HG03025 (cell line): ENCODE measurements around the gene AP2A1.
"Not testable (repeated sequence)": the region's sequence is repeated elsewhere in the genome, so short reads cannot be mapped to it uniquely, and the experiment has no call there.

Source experiments
- ATAC-seq: cut with Tn5 transposase; IDR thresholded peaks from one replicate; pipeline ENCODE4 v1.9.1; 2021; ENCODE audit warnings: mild to moderate bottlenecking, moderate library complexity; ENCODE audit not compliant: unreplicated experiment, low FRiP score

Gene AP2A1

DNA sequence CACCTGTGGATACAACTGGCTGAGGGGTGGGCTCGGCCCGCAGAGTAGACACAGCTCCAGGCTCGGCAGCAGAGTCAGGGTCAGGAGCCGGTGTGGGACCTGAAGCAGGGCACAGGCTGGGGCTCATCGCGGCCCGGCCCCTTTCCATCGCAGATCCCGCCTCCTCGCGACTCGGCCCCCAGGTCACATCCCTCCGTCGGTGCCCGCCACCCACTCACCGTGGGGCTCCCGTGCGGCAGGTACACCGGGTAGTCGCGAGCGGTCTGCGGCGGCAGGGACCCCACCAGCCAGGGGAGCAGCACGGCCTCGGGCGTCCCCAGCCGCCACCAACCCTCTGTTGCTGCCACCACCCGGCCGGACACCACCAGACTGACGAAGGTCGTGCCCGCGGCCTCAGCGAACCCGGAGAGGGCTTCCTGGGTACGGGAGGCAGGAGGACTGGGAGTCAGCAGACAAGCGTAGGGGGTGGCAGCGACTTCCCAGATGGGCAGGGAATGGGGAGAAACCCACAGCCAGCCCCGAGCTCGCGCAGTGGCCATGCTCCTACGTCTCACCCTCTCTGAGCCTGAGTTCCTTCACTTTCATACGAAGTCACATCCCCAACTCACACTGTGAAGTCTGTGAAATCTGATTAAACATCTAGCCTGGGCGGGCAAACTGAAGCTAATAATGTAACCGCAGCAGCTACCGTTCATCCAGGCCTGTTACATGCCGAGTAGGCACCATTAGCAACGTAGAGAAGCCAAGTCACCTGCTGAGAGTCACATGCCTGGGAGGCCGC, 42.5 kb downstream of the AP2A1 start:
- ATAC-seq, result no peak

DNA sequence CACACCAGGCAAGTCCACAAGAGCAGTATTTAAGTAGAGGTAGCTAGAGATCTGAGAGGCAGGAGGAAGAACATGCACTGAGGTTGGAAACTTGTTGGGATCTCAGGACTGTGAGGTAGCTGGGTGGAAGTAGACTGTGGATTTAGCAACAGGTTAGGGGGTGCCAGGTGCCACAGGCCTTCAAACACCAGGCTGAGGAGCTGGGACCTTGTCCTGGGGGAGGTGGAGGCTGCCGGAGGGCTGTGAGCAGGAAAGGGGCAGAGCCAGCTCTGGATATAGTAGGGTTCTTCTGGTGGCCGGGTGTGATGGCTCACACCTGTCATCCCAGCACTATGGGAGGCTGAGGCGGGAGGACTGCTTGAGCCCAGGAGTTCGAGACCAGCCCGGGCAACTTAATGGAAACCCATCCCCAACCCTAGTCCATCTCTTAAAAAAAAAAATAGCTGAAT, 43.2 kb downstream of the AP2A1 start:
- no peak for ATAC-seq

DNA sequence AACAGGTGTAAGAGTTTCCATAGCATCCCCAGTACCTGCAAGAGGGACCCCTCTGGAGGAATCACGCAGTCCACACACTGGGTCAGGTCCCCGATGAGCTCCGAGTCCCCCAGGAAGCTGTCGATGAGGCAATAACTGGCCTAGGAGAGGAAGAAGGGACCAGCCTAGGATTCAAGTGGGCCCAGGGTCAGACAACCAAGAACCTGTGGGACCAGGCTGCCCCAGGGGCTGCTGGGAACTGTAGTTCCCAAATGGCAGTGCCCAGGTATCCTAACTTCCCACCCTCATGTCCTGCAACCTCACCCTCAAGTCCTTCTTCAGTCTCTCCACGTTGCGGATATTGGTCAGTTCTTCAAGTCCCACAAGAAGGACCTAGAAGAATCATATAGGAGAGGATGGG, 44.5 kb downstream of the AP2A1 start:
- no peak for ATAC-seq

DNA sequence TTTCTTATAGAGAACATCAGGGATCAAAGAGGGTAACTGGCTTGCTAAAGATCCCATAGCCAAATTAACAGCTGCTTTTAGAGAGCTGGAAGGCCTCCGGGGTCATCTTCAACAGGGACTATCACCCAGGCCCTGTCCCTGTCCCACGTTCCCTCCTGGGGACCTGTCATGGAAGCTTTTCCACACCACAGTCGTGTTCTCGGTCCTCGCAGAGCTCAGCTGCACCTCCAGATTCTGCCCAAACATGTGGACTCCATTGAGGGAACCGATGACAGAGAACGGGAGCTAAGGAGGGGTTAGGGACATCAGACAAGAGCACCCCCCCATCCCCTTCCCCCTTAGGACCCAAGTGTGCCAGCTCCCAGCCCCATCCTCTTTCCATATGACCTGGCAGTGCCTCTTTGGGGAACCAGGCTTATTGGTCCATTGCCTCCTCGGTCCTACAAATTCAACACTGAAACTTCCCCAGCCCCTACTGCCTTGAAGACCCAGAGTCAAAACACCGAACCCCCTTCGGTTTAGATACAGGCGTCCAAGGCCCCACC, 45.7 kb downstream of the AP2A1 start:
- ATAC-seq, result no peak

DNA sequence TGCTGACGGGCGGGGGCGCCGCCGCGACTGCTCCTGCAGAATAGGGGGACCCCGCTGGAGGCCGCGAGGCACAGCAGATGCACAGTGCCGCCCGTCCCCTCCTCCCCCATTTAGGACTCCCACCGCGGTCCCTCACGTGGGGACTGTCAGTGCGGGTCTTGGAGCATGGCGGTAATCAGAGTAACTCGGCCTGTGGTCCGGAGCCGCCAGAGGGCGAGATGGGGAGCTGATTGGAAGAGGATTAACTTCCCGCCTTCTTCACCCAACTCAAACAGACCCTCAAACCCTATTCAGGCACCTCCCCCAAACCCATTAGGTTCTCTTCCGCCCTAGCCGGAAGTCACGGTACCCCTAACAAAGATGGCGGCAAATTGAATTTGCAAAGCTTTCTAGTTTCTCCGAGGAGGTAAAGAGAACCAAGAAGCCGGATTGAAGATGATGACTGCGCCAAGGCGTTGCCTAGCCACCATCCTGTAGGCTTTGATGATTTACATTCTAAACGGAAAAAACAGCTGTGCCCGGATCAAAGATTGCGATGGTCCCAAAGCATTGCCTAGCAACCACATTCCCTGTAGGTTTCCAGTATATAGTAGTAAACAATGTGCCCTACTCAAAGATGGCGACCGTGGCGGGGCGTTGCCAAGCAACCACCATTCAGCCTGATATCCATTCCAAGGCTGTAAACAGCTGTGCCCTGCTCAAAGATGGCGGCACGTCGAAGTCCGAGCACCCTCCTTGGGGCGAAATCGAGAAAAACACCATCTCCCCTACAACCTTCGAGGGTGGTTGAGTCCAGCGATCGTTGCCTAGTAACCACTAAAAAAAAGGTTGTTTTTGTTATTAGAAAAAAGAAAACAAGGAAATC, 46.4 kb downstream of the AP2A1 start, which contains the start of gene FUZ:
Gene FUZ (minus strand): TSS at position 296 of the 865 bp plus-strand sequence. CDS start 186 bp downstream, at position 110.
- ATAC-seq, result no peak

DNA sequence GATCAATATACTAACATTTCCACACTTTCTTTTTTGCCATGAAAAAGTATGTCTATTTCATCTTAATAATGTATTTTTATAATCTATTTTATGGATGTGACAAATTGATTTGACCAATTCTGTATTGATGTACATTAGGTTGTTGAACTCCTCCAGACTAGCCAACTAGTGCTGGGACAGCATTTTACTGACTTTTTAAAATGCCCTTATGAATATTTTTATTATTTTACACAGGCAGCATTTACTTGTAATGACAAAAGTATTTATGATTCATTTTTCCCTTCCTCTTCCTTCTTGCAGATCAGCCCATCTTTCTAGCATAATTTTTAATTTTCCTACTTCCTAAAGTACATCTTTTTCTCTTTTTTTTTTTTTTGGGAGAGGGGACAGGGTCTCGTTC, 47.2 kb downstream of the AP2A1 start:
- ATAC-seq, result no peak

DNA sequence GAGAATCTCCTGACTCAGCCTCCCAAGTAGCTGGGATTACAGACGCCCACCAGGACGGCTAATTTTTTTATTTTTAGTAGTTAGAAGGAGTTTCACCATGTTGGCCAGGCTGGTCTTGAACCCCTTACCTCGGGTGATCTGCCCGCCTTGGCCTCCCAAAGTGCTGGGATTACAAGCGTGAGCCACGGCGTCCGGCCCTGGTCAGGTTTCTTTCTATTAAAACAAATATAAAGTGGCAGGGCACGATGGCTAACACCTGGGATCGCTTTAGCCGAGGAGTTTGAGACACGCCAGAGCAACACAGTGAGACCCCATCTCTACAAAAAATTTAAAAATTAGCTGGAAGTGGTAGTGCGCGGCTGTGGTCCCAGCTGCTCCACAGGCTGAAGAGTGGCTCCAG, 49.8 kb downstream of the AP2A1 start:
- ATAC-seq, result no peak

DNA sequence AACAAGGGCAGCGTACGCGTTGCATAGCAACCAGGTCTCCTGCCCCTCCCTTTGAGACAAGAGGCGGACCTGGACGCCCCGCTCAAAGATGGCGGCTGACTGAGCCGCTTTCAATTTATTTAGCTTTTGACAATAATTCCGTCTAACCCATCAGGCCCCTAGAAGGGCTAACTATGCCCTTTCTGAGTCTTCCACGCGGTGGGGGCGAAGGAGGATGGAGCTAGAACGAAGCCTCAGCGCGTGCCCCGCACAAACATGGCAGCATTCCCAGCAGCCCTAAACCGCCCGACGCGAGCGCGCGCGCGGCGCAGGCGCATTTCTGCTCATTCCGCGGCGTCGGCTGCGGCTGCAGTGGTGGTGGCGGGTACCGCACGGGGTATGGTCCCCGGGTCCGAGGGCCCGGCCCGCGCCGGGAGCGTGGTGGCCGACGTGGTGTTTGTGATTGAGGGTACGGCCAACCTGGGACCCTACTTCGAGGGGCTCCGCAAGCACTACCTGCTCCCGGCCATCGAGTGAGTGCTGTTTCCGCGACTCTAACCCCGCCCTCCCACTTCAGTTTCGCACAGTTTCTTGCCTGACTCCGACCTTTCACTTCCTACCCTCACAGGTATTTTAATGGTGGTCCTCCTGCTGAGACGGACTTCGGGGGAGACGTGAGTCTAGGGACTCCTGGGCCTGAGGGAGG, 51.3 kb downstream of the AP2A1 start, which contains the start of gene MED25:
Gene MED25 (plus strand): TSS at position 326 of the 685 bp plus-strand sequence. CDS start 53 bp downstream, at position 379.
- peak; percentile 54 for ATAC-seq

DNA sequence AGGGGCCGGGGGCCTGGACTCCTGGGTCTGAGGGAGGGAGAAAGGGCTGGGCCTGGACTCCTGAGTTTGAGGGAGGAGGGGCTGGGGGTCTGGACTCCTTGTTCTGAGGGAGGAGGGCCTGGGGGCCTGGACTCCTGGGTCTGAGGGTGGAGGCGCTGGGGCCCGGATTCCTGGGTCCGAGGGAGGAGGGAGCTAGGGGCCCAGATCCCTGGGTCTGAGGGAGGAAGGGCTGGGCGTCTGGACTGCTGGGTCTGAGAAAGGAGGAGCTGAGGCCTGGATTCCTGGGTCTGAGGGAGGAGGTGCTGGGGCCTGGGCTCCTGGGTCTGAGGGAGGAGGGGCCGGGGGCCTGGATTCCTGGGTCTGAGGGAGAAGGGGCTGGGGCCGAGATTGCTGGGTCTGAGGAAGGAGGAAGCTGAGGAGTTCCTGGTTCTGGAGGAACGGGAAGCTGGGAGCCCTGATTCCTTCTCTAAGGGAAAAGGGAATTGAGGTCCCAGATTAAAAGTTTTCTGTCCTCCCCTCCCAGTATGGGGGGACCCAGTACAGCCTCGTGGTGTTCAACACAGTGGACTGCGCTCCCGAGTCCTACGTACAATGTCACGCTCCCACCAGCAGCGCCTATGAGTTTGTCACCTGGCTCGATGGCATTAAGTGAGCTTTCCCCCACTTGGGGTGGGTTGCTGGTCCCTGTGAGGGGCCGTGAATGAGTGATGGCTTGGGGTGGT, 52.0 kb downstream of the AP2A1 start:
- no peak for ATAC-seq

DNA sequence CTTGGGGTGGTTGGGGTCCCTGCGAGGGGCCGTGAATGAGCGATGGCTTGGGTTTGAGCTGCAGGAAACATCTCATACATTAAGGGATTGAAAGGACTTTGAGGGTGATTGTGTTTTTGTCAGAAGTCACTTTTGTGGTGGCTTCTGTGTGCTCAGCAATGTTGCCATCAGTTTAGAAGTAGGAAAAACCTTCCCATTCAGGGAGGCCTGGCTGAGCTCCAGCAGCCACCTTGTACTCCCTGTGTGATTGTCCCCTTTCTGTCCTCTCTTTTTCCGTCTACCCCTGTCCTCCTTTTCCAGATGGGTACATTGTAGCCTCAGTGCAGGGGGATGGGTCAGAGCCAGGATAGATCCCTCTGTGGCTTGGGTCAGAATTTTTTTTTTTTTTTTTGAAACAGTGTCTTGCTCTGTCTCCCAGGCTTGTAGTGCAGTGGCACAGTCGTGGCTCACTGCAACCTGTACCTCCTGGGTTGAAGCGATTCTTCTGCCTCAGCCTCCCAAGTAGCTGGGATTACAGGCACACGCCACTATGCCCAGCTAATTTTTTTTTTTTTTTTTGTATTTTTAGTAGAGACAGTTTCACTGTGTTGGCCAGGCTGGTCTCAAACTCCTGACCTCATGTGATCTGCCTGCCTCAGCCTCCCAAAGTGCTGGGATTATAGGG, 52.8 kb downstream of the AP2A1 start:
- ATAC-seq, result not testable (repeated sequence)

DNA sequence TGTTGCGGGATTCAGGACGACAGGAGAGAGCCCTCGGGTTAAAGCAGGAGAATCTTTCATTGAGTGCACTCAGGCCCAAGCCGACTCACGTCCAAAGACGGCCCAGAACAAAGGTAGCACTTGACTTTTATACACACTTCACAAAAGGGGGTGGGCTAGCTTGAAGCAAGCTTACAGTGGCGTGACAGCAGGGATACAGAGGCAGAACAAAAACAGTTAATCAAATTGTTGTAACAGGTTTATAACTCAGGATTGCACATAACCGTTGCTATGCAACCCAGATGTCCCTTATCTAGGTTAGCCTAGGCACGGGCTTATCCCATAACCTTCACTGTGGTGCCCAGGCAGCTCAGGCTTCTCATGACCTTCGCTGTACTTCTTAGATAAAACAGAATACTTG, 53.3 kb downstream of the AP2A1 start:
- no peak for ATAC-seq

DNA sequence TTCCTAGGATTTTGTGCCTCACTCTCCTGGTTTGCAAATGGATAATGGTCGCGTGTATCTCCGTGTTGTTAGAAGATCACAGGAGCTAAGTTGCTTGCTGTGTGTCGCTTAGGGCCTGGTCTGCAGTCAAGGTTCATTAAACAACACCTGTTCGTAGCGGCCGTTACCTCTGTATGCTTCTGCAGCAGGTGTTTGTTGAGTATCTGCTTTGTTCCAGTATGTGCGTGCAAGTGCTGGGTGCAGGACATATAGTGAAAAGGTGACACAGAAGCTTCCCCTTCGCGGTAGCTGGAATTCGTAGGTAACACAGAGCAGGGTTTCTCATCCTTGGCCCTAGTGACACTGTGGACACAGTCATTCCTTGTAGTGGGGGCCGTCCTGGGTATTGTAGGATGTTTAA, 56.7 kb downstream of the AP2A1 start:
- ATAC-seq, result no peak

DNA sequence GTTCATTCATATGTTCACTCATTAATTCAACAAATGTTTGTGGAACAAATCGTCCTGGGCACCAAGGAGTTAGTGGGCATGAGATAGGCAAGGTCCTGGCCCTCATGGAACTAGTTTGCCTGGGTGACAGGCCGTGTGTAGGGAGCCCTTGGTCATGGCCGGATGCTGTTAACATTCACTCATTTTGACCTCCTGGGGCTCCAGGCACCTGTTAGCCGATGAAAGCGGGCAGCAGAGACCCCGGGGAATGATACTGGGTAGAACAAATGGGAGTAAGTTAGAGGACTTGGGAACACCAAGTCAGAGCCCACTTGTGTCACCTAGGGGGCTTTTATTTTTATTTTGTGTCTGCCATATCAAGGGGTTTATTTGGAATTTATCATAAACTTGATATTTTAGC, 57.9 kb downstream of the AP2A1 start:
- ATAC-seq, result no peak

DNA sequence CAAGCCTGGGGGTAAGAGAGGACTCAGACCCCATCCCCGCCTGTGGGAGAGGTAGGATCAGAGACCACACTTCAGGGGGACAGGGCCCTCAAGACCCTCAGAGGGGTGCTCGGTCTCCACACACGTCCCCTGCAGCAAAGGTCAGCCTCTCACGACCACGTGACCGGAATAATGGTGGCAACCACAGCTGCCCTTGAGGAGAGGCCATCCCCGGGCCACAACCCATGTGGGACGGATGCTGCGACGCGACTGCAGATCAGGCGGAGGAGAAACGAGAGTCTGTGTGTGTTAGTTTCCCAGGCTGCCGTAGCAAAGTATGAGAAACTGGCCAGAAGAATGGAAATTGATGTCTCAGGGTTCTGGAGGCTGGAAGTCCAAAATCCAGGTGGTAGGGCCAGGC, 60.2 kb downstream of the AP2A1 start:
- no peak for ATAC-seq

DNA sequence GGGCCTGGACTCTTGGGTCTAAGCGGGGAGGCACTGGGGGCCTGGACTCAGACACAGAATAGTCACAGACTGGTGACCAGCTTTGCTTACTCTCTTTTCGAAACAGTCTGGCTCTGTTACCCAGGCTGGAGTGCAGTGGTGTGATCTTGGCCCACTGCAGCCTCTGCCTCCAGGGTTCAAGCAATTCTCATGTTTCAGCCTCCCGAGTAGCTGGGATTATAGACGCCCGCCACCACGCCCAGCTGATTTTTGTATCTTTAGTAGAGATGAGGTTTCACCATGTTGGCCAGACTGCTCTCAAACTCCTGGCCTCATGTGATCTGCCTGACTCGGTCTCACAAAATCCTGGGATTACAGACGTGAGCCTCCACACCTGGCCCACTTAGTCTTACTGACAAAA, 62.4 kb downstream of the AP2A1 start:
- ATAC-seq, result no peak

DNA sequence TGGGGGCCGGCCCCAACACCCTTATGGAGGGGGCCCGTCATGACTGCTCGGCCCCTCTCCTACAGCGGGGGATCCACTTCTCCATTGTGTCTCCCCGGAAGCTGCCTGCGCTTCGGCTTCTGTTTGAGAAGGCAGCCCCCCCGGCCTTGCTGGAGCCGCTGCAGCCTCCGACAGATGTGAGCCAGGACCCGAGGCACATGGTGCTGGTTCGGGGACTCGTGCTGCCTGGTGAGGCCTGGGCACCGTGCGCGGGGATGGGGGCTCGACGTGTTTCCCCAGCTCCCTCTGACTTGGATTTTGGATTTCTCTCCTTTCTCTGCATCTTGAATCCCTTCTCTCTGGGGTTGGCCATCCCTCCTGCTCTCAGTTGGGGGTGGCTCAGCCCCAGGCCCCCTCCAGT, 62.9 kb downstream of the AP2A1 start:
- no peak for ATAC-seq

DNA sequence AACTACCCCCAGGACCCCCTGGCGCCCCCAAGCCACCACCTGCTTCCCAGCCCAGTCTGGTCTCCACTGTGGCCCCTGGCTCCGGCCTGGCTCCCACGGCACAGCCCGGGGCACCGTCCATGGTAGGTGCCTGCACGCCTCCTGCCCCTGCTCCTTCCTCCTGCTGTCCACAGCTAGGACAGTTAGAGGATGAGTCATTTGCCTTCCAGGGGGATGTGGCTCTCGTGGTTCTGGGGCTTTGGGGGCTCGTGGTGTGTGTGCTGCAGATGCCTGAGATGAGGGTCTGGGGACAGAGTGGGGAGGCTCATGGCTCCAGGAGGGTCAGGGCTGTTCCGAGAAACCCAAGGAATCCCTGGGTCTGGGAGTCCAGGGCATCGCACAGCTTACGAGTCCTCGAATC, 64.0 kb downstream of the AP2A1 start:
- ATAC-seq, result no peak

DNA sequence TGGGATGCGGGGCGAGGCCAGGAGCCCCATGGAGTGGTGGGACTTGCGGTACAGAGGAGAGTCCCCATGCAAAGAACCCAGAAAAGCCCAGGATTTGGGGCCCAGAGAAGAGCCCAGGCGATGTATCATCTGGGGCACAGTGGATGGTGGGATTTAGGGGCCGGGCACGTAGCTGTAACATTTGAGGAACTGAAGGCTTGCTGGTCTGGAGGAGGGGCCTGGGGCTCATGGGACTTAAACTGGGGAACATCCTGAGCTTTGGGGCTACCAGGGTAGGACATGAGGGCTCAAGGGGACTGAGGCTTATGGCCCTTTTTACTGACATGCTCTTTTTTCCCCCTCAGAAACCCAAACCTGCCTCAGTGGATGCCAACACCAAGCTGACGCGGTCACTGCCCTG, 64.8 kb downstream of the AP2A1 start:
- ATAC-seq, result no peak

DNA sequence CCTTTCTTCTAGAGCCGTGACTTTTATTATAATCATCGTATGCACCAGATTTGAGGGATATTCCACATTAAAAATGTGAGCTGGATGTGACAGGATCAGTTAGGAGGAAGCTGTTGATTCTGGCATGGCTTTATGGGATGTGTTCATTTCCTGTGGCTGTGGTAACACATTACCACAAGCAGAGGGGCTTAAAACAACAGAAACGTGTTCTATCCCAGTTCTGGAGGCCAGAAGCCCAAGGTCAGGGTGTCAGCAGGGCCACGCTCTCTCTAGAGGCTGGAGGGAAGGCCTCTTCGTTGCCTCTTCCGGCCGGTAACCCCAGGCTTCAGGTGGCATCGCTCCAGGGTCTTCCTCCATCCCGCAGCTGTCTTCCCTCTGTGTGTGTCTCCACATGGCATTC, 65.8 kb downstream of the AP2A1 start:
- ATAC-seq, result no peak
